ENCODE data around the gene RSPRY1.

Gene RSPRY1

GRCh38 chr16:57289391-57290257, 103.5 kb downstream of the RSPRY1 start:
- in situ Hi-C loops (cut with HindIII; ENCODE audit: low sequenced_read_pairs): loop anchor here (10.0 kb wide), 1 partner anchor 45 kb away; the partner anchor contains the start of gene ARL2BP

Data from endothelial cell of hepatic sinusoid (primary cell).